Stimulated activated CD8-positive, alpha-beta memory T cell treated with anti-CD3 and anti-CD28 coated beads, Interleukin-15, amount 100 ng/mL, for 48 hours (primary cell): ENCODE measurements around the gene TSC22D1.

Source experiments
- DNase-seq, 2 donors: peaks; one replicate each; pipeline ENCODE4 v3.0.0-alpha.2; 2020; ENCODE audit warnings: low read depth in 2 of 2

Gene TSC22D1

GRCh38 chr13:44426461-44426860 lies 149.7 kb downstream of the TSC22D1 start:
- no peak for DNase-seq

GRCh38 chr13:44425815-44426078 lies 150.4 kb downstream of the TSC22D1 start:
- DNase-seq = no peak

- DNase-seq = no peak
These were observed 150.9 kb downstream of the TSC22D1 start for GRCh38 chr13:44425041-44425814.

GRCh38 chr13:44423824-44424223 lies 152.3 kb downstream of the TSC22D1 start:
- DNase-seq = no peak

- DNase-seq = no peak
These were observed 153.1 kb downstream of the TSC22D1 start for GRCh38 chr13:44422755-44423643.

- no peak for DNase-seq
These were observed 154.1 kb downstream of the TSC22D1 start for GRCh38 chr13:44421853-44422525.

- DNase-seq = no peak
These were observed 155.5 kb downstream of the TSC22D1 start for GRCh38 chr13:44420376-44421220.

GRCh38 chr13:44417876-44418275 lies 158.3 kb downstream of the TSC22D1 start:
- DNase-seq = no peak

GRCh38 chr13:44417446-44417845 lies 158.7 kb downstream of the TSC22D1 start:
- no peak for DNase-seq

GRCh38 chr13:44416744-44417143 lies 159.4 kb downstream of the TSC22D1 start:
- no peak for DNase-seq

GRCh38 chr13:44416301-44416700 lies 159.8 kb downstream of the TSC22D1 start:
- no peak for DNase-seq

GRCh38 chr13:44415815-44416214 lies 160.3 kb downstream of the TSC22D1 start:
- no peak for DNase-seq

GRCh38 chr13:44414716-44415115 lies 161.4 kb downstream of the TSC22D1 start:
- DNase-seq = no peak

GRCh38 chr13:44413095-44413494 lies 163.0 kb downstream of the TSC22D1 start:
- DNase-seq = no peak

- DNase-seq = no peak
These were observed 163.7 kb downstream of the TSC22D1 start for GRCh38 chr13:44412346-44412935.

GRCh38 chr13:44411841-44412240 lies 164.3 kb downstream of the TSC22D1 start:
- no peak for DNase-seq

GRCh38 chr13:44410328-44410859 lies 165.7 kb downstream of the TSC22D1 start:
- DNase-seq = no peak

- no peak for DNase-seq
These were observed 166.5 kb downstream of the TSC22D1 start for GRCh38 chr13:44409595-44409994.

GRCh38 chr13:44407891-44408290 lies 168.2 kb downstream of the TSC22D1 start:
- DNase-seq = no peak

GRCh38 chr13:44407379-44407778 lies 168.8 kb downstream of the TSC22D1 start:
- no peak for DNase-seq

GRCh38 chr13:44406617-44407016 lies 169.5 kb downstream of the TSC22D1 start:
- no peak for DNase-seq
